ENCODE data around the gene ZFP91. TPM values are rescaled to one million over a fixed set of nuclear protein-coding genes. Genes with fewer than 3 reads are reported as not detected.

The ZFP91 gene
- total and polyA plus RNA-seq, 9 of the 15 experiments (the other 6 are each of a cell fraction or from before 2014, with no cell fraction given): 17.6 to 58.3 (median 34.0) TPM

DNA sequence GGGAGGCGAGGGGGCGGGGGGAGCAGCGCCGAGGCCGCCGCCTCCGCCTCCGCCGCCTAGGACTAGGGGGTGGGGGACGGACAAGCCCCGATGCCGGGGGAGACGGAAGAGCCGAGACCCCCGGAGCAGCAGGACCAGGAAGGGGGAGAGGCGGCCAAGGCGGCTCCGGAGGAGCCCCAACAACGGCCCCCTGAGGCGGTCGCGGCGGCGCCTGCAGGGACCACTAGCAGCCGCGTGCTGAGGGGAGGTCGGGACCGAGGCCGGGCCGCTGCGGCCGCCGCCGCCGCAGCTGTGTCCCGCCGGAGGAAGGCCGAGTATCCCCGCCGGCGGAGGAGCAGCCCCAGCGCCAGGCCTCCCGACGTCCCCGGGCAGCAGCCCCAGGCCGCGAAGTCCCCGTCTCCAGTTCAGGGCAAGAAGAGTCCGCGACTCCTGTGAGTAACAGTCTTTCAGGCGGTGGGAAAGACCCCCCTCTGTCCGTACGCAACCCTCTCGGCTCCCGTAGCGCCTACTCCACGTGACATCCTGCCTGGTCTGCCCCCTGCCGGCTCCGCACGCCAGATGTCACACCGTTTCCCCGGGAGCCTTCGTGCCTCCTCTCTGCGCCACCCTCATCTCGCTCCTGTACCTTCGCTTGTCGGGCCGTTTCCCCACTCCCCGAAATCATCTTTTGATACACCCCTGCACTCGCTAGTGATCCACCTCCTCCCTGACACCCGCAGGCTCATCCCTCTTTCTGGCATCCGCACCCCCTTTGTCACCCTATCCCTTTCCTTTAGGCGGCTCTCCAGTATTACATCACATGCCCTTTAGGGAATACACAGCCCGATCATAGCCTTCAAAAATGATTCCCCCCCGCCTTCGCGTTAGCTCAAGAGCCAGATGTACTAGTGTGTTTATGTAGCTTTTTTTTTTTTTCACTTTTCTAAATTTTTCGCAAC is 598 bp downstream of the ZFP91 start (continued):
- TF ChIP-seq SNRNP70 (optimal IDR thresholded peaks at IDR 0.05; ENCODE audit: low read depth, low read length) (no peak), ZNF174 (CRISPR knock-in tag; IDR thresholded peaks at IDR 0.05) (no peak), TBL1XR1 (IDR thresholded peaks at IDR 0.05; ENCODE audit: low read length in 2 of 2) (no peak), BRD9 (IDR thresholded peaks at IDR 0.05; ENCODE audit: low read depth, partially characterized antibody) (peak; percentile 96), SAFB2 (IDR thresholded peaks at IDR 0.05; ENCODE audit: borderline replicate concordance, low read depth, low read length, severe bottlenecking) (no peak), IRF2 (CRISPR knock-in tag; IDR thresholded peaks at IDR 0.05) (no peak), ZNF696 (CRISPR knock-in tag; conservative IDR thresholded peaks at IDR 0.05) (no peak), NEUROD1 (IDR thresholded peaks at IDR 0.05; ENCODE audit: borderline replicate concordance, low read depth, low read length, partially characterized antibody) (peak; percentile 92), ZNF584 (CRISPR knock-in tag; IDR thresholded peaks at IDR 0.05; ENCODE audit: low read depth) (no peak), POLR2AphosphoS2 (IDR thresholded peaks at IDR 0.05; ENCODE audit: low read length) (no peak; the same call in 1 of the 2 replicates), PRMT5 (CRISPR knock-in tag; IDR thresholded peaks at IDR 0.05) (no peak), NR3C1 (CRISPR knock-in tag; IDR thresholded peaks at IDR 0.05) (no peak), HCFC1 (IDR thresholded peaks at IDR 0.05; ENCODE audit: low read depth, low read length) (peak; percentile 79), BRD4 (IDR thresholded peaks at IDR 0.05) (peak; percentile 92), ZNF140 (CRISPR knock-in tag; IDR thresholded peaks at IDR 0.05) (no peak), TEAD4 (IDR thresholded peaks at IDR 0.05; ENCODE audit: low read length) (no peak), TEAD4 (CRISPR knock-in tag; IDR thresholded peaks at IDR 0.05; ENCODE audit: borderline replicate concordance) (no peak), SMAD2 (IDR thresholded peaks at IDR 0.05; ENCODE audit: low read depth, low read length) (no peak), PHF21A (IDR thresholded peaks at IDR 0.05; ENCODE audit: borderline replicate concordance, low read depth) (peak; percentile 78), EGR1 (conservative IDR thresholded peaks at IDR 0.05) (peak; percentile 73; the same call in 1 of the 2 replicates), MEF2D (tag; conservative IDR thresholded peaks at IDR 0.05; ENCODE audit: low read depth) (peak; percentile 78)
- TF ChIP-seq, protein P1, sequence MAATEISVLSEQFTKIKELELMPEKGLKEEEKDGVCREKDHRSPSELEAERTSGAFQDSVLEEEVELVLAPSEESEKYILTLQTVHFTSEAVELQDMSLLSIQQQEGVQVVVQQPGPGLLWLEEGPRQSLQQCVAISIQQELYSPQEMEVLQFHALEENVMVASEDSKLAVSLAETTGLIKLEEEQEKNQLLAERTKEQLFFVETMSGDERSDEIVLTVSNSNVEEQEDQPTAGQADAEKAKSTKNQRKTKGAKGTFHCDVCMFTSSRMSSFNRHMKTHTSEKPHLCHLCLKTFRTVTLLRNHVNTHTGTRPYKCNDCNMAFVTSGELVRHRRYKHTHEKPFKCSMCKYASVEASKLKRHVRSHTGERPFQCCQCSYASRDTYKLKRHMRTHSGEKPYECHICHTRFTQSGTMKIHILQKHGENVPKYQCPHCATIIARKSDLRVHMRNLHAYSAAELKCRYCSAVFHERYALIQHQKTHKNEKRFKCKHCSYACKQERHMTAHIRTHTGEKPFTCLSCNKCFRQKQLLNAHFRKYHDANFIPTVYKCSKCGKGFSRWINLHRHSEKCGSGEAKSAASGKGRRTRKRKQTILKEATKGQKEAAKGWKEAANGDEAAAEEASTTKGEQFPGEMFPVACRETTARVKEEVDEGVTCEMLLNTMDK (IDR thresholded peaks at IDR 0.05; ENCODE audit: borderline replicate concordance, insufficient read depth, low read depth, low read length, poor library complexity, severe bottlenecking): peak; percentile 100
- TF ChIP-seq, protein P2, sequence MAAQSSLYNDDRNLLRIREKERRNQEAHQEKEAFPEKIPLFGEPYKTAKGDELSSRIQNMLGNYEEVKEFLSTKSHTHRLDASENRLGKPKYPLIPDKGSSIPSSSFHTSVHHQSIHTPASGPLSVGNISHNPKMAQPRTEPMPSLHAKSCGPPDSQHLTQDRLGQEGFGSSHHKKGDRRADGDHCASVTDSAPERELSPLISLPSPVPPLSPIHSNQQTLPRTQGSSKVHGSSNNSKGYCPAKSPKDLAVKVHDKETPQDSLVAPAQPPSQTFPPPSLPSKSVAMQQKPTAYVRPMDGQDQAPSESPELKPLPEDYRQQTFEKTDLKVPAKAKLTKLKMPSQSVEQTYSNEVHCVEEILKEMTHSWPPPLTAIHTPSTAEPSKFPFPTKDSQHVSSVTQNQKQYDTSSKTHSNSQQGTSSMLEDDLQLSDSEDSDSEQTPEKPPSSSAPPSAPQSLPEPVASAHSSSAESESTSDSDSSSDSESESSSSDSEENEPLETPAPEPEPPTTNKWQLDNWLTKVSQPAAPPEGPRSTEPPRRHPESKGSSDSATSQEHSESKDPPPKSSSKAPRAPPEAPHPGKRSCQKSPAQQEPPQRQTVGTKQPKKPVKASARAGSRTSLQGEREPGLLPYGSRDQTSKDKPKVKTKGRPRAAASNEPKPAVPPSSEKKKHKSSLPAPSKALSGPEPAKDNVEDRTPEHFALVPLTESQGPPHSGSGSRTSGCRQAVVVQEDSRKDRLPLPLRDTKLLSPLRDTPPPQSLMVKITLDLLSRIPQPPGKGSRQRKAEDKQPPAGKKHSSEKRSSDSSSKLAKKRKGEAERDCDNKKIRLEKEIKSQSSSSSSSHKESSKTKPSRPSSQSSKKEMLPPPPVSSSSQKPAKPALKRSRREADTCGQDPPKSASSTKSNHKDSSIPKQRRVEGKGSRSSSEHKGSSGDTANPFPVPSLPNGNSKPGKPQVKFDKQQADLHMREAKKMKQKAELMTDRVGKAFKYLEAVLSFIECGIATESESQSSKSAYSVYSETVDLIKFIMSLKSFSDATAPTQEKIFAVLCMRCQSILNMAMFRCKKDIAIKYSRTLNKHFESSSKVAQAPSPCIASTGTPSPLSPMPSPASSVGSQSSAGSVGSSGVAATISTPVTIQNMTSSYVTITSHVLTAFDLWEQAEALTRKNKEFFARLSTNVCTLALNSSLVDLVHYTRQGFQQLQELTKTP (IDR thresholded peaks at IDR 0.05; ENCODE audit: low read depth in 1 of 2, partially characterized antibody in 2 of 2): peak in 1 of 2 experiments; percentile 91

Data from K562 (cell line).